ENCODE data around the gene PRR16. TPM values are rescaled to one million over a fixed set of nuclear protein-coding genes. Genes with fewer than 3 reads are reported as not detected.

Gene PRR16
- total RNA-seq, 1 donor from 2014 or later: 0.23 TPM

GRCh38 chr5:120576588-120576987 is 112.5 kb downstream of the PRR16 start:
- DNase-seq (ENCODE audit: low read depth): no peak
- no peak overlapping the region for H3K4me3 ChIP-seq (ENCODE audit: low read depth, low read length)
- TF ChIP-seq CTCF (conservative IDR thresholded peaks at IDR 0.05; ENCODE audit: low read depth, low read length): no peak

GRCh38 chr5:120582635-120583034 is 118.5 kb downstream of the PRR16 start:
- no peak overlapping the region for H3K4me3 ChIP-seq (ENCODE audit: low read depth, low read length)
- DNase-seq (ENCODE audit: low read depth): no peak
- TF ChIP-seq CTCF (conservative IDR thresholded peaks at IDR 0.05; ENCODE audit: low read depth, low read length): no peak

GRCh38 chr5:120586646-120587045 is 122.5 kb downstream of the PRR16 start:
- H3K4me3 ChIP-seq (ENCODE audit: low read depth, low read length): no peak overlapping the region
- TF ChIP-seq CTCF (conservative IDR thresholded peaks at IDR 0.05; ENCODE audit: low read depth, low read length): no peak
- no peak for DNase-seq (ENCODE audit: low read depth)

GRCh38 chr5:120591911-120592310 is 127.8 kb downstream of the PRR16 start:
- DNase-seq (ENCODE audit: low read depth): no peak
- no peak overlapping the region for H3K4me3 ChIP-seq (ENCODE audit: low read depth, low read length)
- TF ChIP-seq CTCF (conservative IDR thresholded peaks at IDR 0.05; ENCODE audit: low read depth, low read length): no peak

- TF ChIP-seq CTCF (conservative IDR thresholded peaks at IDR 0.05; ENCODE audit: low read depth, low read length): no peak
- DNase-seq (ENCODE audit: low read depth): no peak
- no peak overlapping the region for H3K4me3 ChIP-seq (ENCODE audit: low read depth, low read length)
These were observed 135.5 kb downstream of the PRR16 start for GRCh38 chr5:120599576-120599975.

DNA sequence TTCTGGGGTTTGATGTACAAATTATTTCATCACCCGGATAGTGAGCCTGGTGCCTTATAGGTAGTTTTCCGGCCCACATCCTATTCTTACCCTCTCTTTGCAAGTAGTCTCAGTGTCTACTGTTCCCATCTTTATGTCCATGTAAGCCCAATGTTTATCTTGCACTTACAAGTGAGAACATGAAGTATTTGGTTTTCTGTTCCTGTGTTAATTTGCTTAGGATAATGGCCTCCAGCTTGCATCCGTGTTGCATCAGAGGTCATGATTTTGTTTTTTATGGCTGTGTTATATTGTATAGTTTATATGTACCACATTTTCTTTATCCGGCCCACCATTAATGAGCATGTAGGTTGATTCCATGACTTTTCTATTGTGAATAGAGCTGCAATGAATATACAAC is 136.5 kb downstream of the PRR16 start:
- no peak for DNase-seq (ENCODE audit: low read depth)
- H3K4me3 ChIP-seq (ENCODE audit: low read depth, low read length): no peak overlapping the region
- no peak for TF ChIP-seq CTCF (conservative IDR thresholded peaks at IDR 0.05; ENCODE audit: low read depth, low read length)

DNA sequence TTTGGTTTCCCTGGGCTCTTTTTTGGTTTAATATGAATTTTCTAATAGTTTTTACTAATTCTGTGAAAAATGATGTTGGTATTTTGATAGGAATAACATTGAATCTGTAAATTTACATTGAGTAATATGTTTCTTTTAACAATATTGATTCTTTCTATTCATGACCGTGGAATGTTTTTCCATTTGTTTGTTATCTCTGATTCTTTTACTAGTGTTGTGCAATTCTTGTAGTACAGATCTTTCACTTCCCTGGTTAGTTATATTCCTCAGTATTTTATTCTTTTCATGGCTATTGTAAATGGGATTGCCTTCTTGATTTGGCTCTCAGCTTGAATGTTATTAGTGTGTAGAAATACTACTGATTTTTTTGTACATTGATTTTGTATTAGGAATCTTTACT is 137.9 kb downstream of the PRR16 start:
- no peak overlapping the region for H3K4me3 ChIP-seq (ENCODE audit: low read depth, low read length)
- no peak for TF ChIP-seq CTCF (conservative IDR thresholded peaks at IDR 0.05; ENCODE audit: low read depth, low read length)
- DNase-seq (ENCODE audit: low read depth): no peak
